Measurements from ENCODE around the gene TERF2IP. TPM values are rescaled to one million over a fixed set of nuclear protein-coding genes. Genes with fewer than 3 reads are reported as not detected.

TERF2IP gene
- total RNA-seq, 1 experiment from 2014 or later, result 22.5 TPM

Small RNA genes within 50 kb of the gene (small RNA-seq; reads per million reads assigned to genes)
- gene RN7SL520P, result not detected

Other genes starting within 250 kb of the TERF2IP start
- gene CFDP1, start 214.3 kb upstream of the TERF2IP start, total RNA-seq (2014; rRNA removed; shearing (Covaris generic)), result 15.4 and 17.6 TPM in 2 replicates
- 25.2 and 30.8 TPM in 2 replicates for gene TMEM170A, start 183.1 kb upstream of the TERF2IP start, total RNA-seq (2014; rRNA removed; shearing (Covaris generic))
- gene CHST6, start 152.3 kb upstream of the TERF2IP start, total RNA-seq (2014; rRNA removed; shearing (Covaris generic)), result 0.05 TPM in 1 of 2 replicates, not detected in the other
- 0.25 and 1.6 TPM in 2 replicates for gene CHST5, start 111.7 kb upstream of the TERF2IP start, total RNA-seq (2014; rRNA removed; shearing (Covaris generic))
- 8.4 and 11.0 TPM in 2 replicates for gene TMEM231, start 91.5 kb upstream of the TERF2IP start, total RNA-seq (2014; rRNA removed; shearing (Covaris generic))
- 33.0 and 34.3 TPM in 2 replicates for gene GABARAPL2, start 81.4 kb upstream of the TERF2IP start, total RNA-seq (2014; rRNA removed; shearing (Covaris generic))
- 28.7 and 45.0 TPM in 2 replicates for gene ADAT1, start 24.5 kb upstream of the TERF2IP start, total RNA-seq (2014; rRNA removed; shearing (Covaris generic))
- gene KARS1, start 108 bp upstream of the TERF2IP start, total RNA-seq (2014; rRNA removed; shearing (Covaris generic)), result 117 and 141 TPM in 2 replicates
- not detected in 2 replicates for gene CPHXL2, start 29.2 kb downstream of the TERF2IP start, total RNA-seq (2014; rRNA removed; shearing (Covaris generic))
- not detected in 2 replicates for gene DUXB, start 53.7 kb downstream of the TERF2IP start, total RNA-seq (2014; rRNA removed; shearing (Covaris generic))
- not detected in 2 replicates for gene CPHXL, start 78.7 kb downstream of the TERF2IP start, total RNA-seq (2014; rRNA removed; shearing (Covaris generic))